ENCODE measurements around the gene ARHGEF4. TPM values are rescaled to one million over a fixed set of nuclear protein-coding genes. Genes with fewer than 3 reads are reported as not detected.

ARHGEF4 gene
- total RNA-seq, 1 donor from 2014 or later, result 9.1 TPM

GRCh38 chr2:130878933-130879332 lies 42.2 kb downstream of the ARHGEF4 start:
- no peak for TF ChIP-seq CTCF (IDR thresholded peaks at IDR 0.05)
- Histone ChIP-seq H3K4me1 (no peaks in the 10 kb centered on the region), H3K27me3 (ENCODE audit: low read depth) (peaks cover 10% of the 10 kb centered on the region), H3K4me3 (no peak overlapping the region), H3K27ac (no peak overlapping the region), H3K36me3 (no peaks in the 10 kb centered on the region), H3K9me3 (no peaks in the 10 kb centered on the region)
- intact Hi-C loops (cut with DNase I), result loop anchor here (10.0 kb wide), 1 partner anchor 84 kb away; no protein-coding TSS in a partner anchor
- ATAC-seq (no peak), DNase-seq (no peak)

- no peak for ATAC-seq
- intact Hi-C loops (cut with DNase I), result no loop called here
- no peak for DNase-seq
- Histone ChIP-seq H3K4me3 (no peak overlapping the region), H3K27me3 (ENCODE audit: low read depth) (peaks cover 10% of the 10 kb centered on the region), H3K9me3 (no peaks in the 10 kb centered on the region), H3K36me3 (no peaks in the 10 kb centered on the region), H3K27ac (no peak overlapping the region), H3K4me1 (no peaks in the 10 kb centered on the region)
- no peak for TF ChIP-seq CTCF (IDR thresholded peaks at IDR 0.05)
Measured at GRCh38 chr2:130882111-130882690, 45.5 kb downstream of the ARHGEF4 start.

- intact Hi-C loops (cut with DNase I), result no loop called here
- Histone ChIP-seq H3K9me3 (no peaks in the 10 kb centered on the region), H3K27ac (no peak overlapping the region), H3K4me3 (no peak overlapping the region), H3K4me1 (no peaks in the 10 kb centered on the region), H3K27me3 (ENCODE audit: low read depth) (peaks cover 10% of the 10 kb centered on the region), H3K36me3 (no peaks in the 10 kb centered on the region)
- ATAC-seq (no peak), DNase-seq (no peak)
- TF ChIP-seq CTCF (IDR thresholded peaks at IDR 0.05), result no peak
Measured at GRCh38 chr2:130882991-130883390, 46.3 kb downstream of the ARHGEF4 start.

GRCh38 chr2:130883496-130883895 lies 46.8 kb downstream of the ARHGEF4 start:
- no peak for TF ChIP-seq CTCF (IDR thresholded peaks at IDR 0.05)
- intact Hi-C loops (cut with DNase I), result no loop called here
- ATAC-seq (no peak), DNase-seq (no peak)
- Histone ChIP-seq H3K9me3 (no peaks in the 10 kb centered on the region), H3K4me1 (no peaks in the 10 kb centered on the region), H3K36me3 (no peaks in the 10 kb centered on the region), H3K4me3 (no peak overlapping the region), H3K27me3 (ENCODE audit: low read depth) (peaks cover 10% of the 10 kb centered on the region), H3K27ac (no peak overlapping the region)

GRCh38 chr2:130884013-130884412 lies 47.3 kb downstream of the ARHGEF4 start:
- H3K27ac ChIP-seq, result no peak overlapping the region
- H3K36me3 ChIP-seq, result no peaks in the 10 kb centered on the region
- no peaks in the 10 kb centered on the region for H3K9me3 ChIP-seq
- intact Hi-C loops (cut with DNase I), result no loop called here
- DNase-seq (no peak), ATAC-seq (no peak)
- no peaks in the 10 kb centered on the region for H3K4me1 ChIP-seq
- no peak overlapping the region for H3K4me3 ChIP-seq
- TF ChIP-seq CTCF (IDR thresholded peaks at IDR 0.05), result no peak
- H3K27me3 ChIP-seq (ENCODE audit: low read depth), result peaks cover 10% of the 10 kb centered on the region

All from lower lobe of right lung (tissue), 2 donors.